HG02678 (cell line): Measurements from ENCODE around the gene JARID2.

Experiments
- ATAC-seq: cut with Tn5 transposase; IDR thresholded peaks from one replicate; pipeline ENCODE4 v1.9.1; 2021; ENCODE audit warnings: mild to moderate bottlenecking, moderate library complexity; ENCODE audit not compliant: unreplicated experiment

Gene JARID2

DNA sequence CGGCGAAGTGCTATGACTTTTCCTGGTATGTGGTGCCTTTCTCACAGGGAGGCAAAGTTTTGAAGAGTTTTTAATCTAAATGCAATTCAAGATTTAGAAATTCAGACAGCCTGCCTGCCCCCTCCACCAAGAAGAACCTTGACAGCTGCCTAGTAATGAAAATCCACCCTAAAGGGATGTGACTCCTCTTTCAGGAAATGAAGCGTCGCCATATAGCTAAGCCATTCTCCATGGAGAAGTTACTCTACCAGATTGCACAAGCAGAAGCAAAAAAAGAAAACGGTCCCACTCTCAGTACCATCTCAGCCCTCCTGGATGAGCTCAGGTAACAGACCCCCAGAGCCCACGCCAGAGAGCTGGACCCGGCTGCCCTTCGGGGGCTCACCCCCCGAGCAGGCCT is 266.9 kb downstream of the JARID2 start:
- no peak for ATAC-seq

DNA sequence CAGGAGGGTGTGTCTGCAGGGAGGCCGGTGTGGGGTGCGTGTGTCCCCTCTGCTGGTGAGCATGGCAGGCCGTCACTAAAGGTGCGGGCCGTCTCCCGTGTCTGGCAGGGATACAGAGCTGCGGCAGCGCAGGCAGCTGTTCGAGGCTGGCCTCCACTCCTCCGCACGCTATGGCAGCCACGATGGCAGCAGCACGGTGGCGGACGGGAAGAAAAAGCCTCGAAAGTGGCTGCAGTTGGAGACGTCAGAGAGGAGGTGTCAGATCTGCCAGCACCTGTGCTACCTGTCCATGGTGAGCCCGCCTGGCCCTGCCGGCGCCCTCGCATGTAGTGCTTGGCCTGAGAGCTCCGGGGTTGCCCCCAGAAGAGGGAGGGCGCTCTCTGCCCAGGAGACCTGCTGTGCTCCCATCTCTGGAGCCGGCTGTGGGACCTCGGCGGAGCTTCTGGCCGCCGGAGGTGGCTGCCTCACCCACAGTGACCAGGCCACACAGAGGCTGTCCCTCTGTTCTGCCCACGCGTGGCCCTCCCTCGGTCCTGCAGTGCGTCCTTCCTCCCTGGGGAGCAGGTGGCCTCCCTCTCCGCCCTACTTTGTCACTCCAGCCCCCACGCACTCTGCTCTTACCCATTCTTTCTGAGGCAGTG is 267.4 kb downstream of the JARID2 start:
- no peak for ATAC-seq

DNA sequence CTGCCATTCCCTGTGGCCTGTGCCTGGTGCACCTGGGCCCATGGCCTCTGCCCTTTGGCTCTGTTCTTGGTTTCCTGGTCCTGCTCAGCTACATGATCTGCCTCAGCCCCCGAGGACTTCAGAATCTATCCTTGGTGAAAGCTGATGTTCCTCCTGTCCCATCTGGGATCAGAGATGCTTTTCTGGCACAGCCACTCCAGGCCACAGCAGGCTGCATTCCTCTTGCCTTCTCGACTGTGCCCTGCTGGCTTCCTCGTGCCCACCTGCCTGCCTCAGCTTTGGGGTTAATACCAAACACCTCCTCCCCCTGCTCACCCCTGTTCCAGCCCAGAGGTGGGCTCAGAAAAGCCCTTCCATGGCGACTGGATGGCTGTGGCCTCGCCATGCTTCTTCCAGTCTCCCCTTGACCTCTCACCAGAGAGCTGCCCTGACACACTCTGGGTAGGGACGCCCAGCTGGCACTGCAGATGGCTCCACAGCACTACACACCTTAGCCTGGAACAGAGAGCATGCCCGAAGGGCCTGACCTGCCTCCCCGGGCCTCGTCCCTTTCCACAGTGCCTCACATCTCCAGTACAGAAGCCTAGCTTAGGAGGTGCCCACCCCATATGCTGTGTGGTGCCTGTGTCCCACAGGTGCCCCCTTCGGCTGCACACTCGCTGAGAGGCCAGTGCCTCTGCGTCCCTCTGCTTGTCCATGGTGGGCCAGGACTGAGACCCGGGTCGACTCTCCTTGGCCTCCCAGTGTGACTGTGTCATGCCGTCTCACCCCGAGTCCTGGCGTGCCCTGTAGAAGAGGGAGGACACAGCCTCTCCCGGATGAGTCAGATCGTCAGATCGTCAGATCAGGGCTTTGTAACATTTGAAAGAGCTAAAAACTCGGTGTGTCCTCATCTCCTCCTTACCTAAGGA is 268.2 kb downstream of the JARID2 start:
- ATAC-seq: no peak

GRCh38 chr6:15515226-15515625 is 269.4 kb downstream of the JARID2 start:
- ATAC-seq: no peak

DNA sequence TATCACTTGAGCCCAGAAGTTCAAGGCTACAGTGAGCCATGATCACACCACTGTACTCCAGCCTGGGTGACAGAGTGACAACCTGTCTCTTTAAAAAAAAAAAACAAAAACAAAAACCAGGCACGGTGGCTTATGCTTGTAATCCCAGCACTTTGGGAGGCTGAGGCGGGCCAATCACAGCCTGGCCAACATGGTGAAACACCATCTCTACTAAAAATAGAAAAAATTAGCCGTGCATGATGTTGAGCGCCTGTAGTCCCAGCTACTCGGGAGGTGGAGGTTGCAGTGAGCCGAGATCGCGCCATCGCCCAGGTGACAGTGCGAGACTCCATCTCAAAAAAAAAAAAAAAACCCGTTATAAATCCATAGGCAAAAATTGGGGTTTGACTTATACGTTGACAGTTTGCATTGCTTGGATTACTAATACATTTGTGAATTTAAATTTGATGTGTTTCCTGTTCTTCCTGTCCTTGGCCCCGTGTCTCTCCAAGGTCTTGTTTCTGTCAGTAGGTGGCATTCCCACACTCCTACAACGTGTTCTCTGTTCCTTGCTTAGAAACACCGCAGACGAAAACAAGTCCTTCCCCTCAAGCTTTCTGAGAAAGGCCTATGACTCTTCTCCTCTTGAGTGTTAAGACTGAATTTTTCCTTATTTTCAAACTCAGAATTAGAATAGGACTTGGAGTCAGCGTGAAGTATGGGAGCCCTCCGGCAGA is 269.9 kb downstream of the JARID2 start:
- no peak for ATAC-seq

DNA sequence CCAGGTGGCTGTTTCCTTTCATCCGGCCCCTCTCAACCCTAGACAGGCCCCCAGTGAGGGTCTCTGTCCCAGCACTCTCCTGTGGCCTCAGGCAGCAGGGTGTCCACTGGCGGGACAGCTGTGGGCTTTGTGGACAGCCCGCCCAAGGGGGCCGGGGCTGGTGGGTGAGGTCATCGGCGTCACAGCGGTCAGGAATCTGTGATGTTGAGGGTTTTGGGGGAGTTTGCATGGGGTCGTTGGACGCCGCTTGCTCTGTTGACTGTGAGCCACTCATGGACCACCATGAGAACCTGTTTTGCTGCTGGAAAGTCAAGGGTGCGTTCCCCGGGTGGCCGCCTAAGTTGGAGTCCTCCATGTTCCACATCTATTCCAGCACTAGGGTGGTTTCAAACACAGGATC is 270.5 kb downstream of the JARID2 start:
- ATAC-seq: no peak

DNA sequence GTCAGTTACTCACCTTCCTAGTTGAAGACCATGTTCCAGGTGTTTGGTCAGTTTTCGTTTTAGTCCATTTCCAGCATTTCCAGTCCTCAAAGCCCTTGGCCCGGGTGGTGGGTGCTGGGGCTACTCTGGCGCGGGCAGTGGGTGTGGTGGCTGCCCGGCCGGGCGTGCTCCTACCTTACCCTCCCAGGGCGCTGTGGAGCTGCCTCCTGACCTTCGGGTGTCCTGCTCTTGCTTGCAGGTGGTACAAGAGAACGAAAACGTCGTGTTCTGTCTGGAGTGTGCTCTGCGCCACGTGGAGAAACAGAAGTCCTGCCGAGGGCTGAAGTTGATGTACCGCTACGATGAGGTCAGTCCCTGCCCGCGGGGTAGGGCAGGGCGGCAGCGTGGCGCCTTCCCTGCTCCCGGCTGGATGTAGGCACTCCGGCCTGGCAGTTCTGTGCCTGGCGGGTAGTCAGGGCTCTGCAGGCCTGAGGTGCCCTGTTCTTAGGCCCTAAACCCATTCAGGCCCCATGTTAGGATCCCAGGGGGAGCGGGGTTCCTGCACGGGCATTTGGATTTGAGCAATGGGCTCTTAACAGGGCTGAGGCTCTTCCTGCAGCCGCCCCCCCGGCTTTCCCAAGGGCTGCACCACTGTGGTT is 271.2 kb downstream of the JARID2 start:
- no peak for ATAC-seq

DNA sequence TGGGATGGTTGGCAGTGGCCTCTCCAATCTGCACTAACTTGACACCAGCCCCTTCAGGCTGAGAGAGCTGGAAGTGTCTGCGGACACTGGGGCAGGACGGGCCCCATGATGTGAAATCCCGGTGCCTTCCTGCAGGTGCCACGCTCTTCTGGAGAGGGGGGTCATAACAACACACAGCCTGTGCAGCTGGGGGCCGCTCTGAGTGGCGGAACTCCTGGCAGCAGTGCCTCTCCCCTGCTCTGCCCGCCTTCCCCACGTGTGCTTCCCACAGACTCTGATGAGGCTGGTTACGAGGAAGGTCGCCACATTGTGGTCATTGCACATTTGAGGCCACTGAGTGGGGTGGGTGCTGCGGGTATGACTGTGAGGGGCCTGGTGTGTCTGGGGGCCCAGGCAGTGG is 271.7 kb downstream of the JARID2 start:
- no peak for ATAC-seq

GRCh38 chr6:15518057-15518456 is 272.2 kb downstream of the JARID2 start:
- ATAC-seq: no peak

- ATAC-seq: no peak
Measured at GRCh38 chr6:15518878-15519277, 273.0 kb downstream of the JARID2 start.

DNA sequence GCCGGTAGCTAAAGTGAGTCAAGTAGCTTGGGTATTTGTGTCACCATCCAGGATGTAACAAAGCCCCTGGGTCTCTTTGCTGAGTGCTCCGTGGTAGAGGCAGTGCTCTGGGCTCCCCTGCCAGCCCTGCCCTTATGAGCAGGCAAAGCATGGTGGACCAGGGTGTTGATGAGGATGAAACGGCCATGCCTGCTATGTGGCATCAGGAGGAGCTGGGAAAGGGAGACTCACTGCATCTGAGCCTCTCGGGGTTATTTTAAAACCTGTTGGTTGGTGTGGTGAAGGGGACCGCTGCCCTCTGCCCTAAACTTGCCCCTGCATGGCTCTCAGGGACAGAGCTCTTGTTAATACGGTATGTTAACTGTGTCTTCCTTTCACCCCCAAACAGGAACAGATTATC is 273.8 kb downstream of the JARID2 start:
- ATAC-seq: no peak

DNA sequence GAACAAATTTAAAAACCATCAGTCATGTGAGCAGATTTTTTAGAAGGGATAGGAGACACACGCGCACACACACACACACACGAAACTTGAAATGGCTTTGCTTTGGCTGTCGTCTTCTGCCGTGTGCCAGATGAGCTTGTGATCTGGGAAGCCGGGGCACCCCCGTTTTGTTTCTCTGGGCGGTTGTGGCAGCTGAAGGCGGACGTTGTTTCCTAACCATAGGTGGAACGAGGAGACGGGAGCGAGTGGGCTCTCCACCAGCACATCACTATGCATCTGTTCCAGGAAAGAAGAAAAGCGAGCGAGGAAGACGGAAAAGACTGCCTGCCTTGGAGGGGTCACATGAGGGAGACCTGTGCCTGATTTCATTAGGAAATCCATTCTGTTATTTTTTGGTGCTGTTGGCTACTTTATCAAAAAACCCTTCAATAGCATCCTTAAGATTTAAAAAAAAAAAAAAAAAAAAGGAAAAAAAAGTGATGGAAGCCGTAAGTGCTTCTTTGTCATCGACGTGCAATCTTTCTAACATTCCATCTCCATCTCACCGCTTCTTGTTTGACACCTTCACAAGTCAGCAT is 274.8 kb downstream of the JARID2 start:
- no peak for ATAC-seq

GRCh38 chr6:15521582-15521981 is 275.7 kb downstream of the JARID2 start:
- no peak for ATAC-seq

- ATAC-seq: no peak
Measured at GRCh38 chr6:15522026-15522425, 276.2 kb downstream of the JARID2 start.

DNA sequence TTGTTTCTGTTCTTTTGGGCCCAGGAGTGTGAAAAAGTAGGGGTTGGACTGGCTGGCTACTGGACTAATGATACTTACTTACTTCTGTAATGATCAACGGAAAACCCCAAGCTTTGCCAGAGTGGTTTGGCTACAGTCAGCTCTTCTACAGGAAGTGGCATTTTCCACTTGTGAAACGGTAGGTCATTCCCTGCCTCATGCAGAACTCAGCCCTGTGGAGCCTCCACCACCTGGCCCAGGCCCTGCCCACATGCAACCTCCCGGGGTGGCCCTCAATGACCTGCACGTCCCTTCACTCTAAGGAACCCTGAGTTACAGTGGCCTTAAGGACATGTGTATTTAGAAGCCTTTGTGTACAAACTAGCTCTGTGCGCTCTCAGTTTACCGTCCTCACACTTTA is 276.6 kb downstream of the JARID2 start:
- no peak for ATAC-seq

GRCh38 chr6:15522856-15523529 is 277.1 kb downstream of the JARID2 start:
- ATAC-seq: no peak

- ATAC-seq: no peak
Measured at GRCh38 chr6:15523679-15524630, 278.1 kb downstream of the JARID2 start.

GRCh38 chr6:15524861-15525401 is 279.1 kb downstream of the JARID2 start:
- no peak for ATAC-seq

- peak; percentile 69 for ATAC-seq
Measured at GRCh38 chr6:15526212-15526701, 280.4 kb downstream of the JARID2 start.
